HEK293 (cell line): Measurements from ENCODE around the gene LPXN.

Experiments used
- CTCF ChIA-PET: fragments of 350-600 bp; formaldehyde crosslinking; extraction: SDS; loops from one replicate; lab custom pipeline; 2021; ENCODE audit warnings: antibody characterized with exemption; lab: Yijun Ruan, JAX
- POLR2A ChIA-PET: fragments of 300-600 bp; formaldehyde crosslinking; extraction: SDS; loops from one replicate; lab custom pipeline; 2020; ENCODE audit warnings: antibody characterized with exemption, inconsistent platforms; lab: Yijun Ruan, JAX
- H3K27ac ChIP-seq: fragments of 200-500 bp; sonication (Bioruptor generic); 2 replicates; pipeline ENCODE4 v1.5.1; 2014; ENCODE audit warnings: low read depth, low read length, control low read depth, inconsistent platforms; ENCODE audit errors: extremely low read depth
- H3K36me3 ChIP-seq, 2 experiments: fragments of 200-500 bp in 1 of 2; sonication (Bioruptor generic) in 1 of 2; 1 replicate in 1 of 2; 2 replicates in 1 of 2; pipeline ENCODE4 v1.5.1; 2014 to 2017; ENCODE audit warnings: inconsistent platforms in 2 of 2, low read length in 2 of 2; ENCODE audit not compliant: control insufficient read depth in 2 of 2, insufficient read depth in 1 of 2
- H3K4me1 ChIP-seq: fragments of 200-500 bp; sonication (Bioruptor generic); 2 replicates; pipeline ENCODE4 v1.5.1; 2014; ENCODE audit warnings: mild to moderate bottlenecking, low read length, inconsistent platforms; ENCODE audit not compliant: control insufficient read depth, insufficient read depth
- H3K4me3 ChIP-seq: 2 replicates; pipeline ENCODE4 v1.5.1; 2011; ENCODE audit warnings: low read depth, mild to moderate bottlenecking, control low read depth, low read length, moderate library complexity
- H3K9me3 ChIP-seq: fragments of 200-500 bp; sonication (Bioruptor generic); 2 replicates; pipeline ENCODE4 v1.5.1; 2014; ENCODE audit warnings: low read depth, low read length, inconsistent platforms; ENCODE audit not compliant: control insufficient read depth, insufficient read depth
- CTCF ChIP-seq: fragments of 450-650 bp; formaldehyde crosslinking; IDR thresholded peaks from 2 replicates; pipeline ENCODE4 v1.5.1; 2016; ENCODE audit warnings: missing biosample characterization, missing genetic modification characterization
- RBAK ChIP-seq: fragments of 450-650 bp; formaldehyde crosslinking; IDR thresholded peaks from 2 replicates; pipeline ENCODE4 v1.5.1; 2016; ENCODE audit warnings: missing biosample characterization, missing genetic modification characterization
- ZBTB11 ChIP-seq: fragments of 450-650 bp; formaldehyde crosslinking; conservative IDR thresholded peaks from 2 replicates; pipeline ENCODE4 v1.5.1; 2016; ENCODE audit warnings: low read depth, missing biosample characterization, missing genetic modification characterization
- ZBTB17 ChIP-seq: fragments of 450-650 bp; formaldehyde crosslinking; IDR thresholded peaks from 2 replicates; pipeline ENCODE4 v1.5.1; 2016; ENCODE audit warnings: missing biosample characterization, missing genetic modification characterization
- ZNF132 ChIP-seq: fragments of 450-650 bp; formaldehyde crosslinking; IDR thresholded peaks from 2 replicates; pipeline ENCODE4 v1.5.1; 2017; ENCODE audit warnings: missing biosample characterization, missing genetic modification characterization, borderline replicate concordance
- ZNF148 ChIP-seq: fragments of 450-650 bp; formaldehyde crosslinking; IDR thresholded peaks from 2 replicates; pipeline ENCODE4 v1.5.0; 2017; ENCODE audit warnings: missing biosample characterization, missing genetic modification characterization, borderline replicate concordance
- ZNF202 ChIP-seq: fragments of 450-650 bp; formaldehyde crosslinking; IDR thresholded peaks from 2 replicates; pipeline ENCODE4 v1.5.1; 2016; ENCODE audit warnings: missing biosample characterization, missing genetic modification characterization, borderline replicate concordance
- ZNF24 ChIP-seq: fragments of 450-650 bp; formaldehyde crosslinking; IDR thresholded peaks from 2 replicates; pipeline ENCODE4 v1.5.1; 2016; ENCODE audit warnings: missing biosample characterization, missing genetic modification characterization
- ZNF488 ChIP-seq: fragments of 450-650 bp; formaldehyde crosslinking; IDR thresholded peaks from 2 replicates; pipeline ENCODE4 v1.5.1; 2016; ENCODE audit warnings: missing biosample characterization, missing genetic modification characterization
- ZNF501 ChIP-seq: fragments of 450-650 bp; formaldehyde crosslinking; IDR thresholded peaks from 2 replicates; pipeline ENCODE4 v1.5.1; 2016; ENCODE audit warnings: missing biosample characterization, missing genetic modification characterization
- ZNF510 ChIP-seq: fragments of 450-650 bp; formaldehyde crosslinking; IDR thresholded peaks from 2 replicates; pipeline ENCODE4 v1.5.1; 2018; ENCODE audit warnings: mild to moderate bottlenecking, missing genetic modification characterization, missing biosample characterization; ENCODE audit not compliant: insufficient replicate concordance
- ZNF518A ChIP-seq: fragments of 450-650 bp; formaldehyde crosslinking; conservative IDR thresholded peaks from 2 replicates; pipeline ENCODE4 v1.5.1; 2016; ENCODE audit warnings: low read depth, missing biosample characterization, missing genetic modification characterization
- ZNF530 ChIP-seq: fragments of 450-650 bp; formaldehyde crosslinking; IDR thresholded peaks from 2 replicates; pipeline ENCODE4 v1.5.1; 2016; ENCODE audit warnings: low read depth, missing biosample characterization, missing genetic modification characterization
- ZNF596 ChIP-seq: fragments of 450-650 bp; IDR thresholded peaks from 2 replicates; pipeline ENCODE4 v1.5.0; 2018; ENCODE audit warnings: missing biosample characterization, mild to moderate bottlenecking, missing genetic modification characterization, moderate library complexity
- ZNF645 ChIP-seq: fragments of 450-650 bp; formaldehyde crosslinking; IDR thresholded peaks from 2 replicates; pipeline ENCODE4; 2016; ENCODE audit warnings: missing biosample characterization, missing genetic modification characterization
- ZNF747 ChIP-seq: fragments of 450-650 bp; formaldehyde crosslinking; IDR thresholded peaks from 2 replicates; pipeline ENCODE4 v1.5.1; 2016; ENCODE audit warnings: missing biosample characterization, missing genetic modification characterization
- ZSCAN5A ChIP-seq: fragments of 450-650 bp; formaldehyde crosslinking; IDR thresholded peaks from 2 replicates; pipeline ENCODE4 v1.5.1; 2016; ENCODE audit warnings: missing biosample characterization, missing genetic modification characterization

The LPXN gene

GRCh38 chr11:58531865-58532341 is 43.8 kb downstream of the LPXN start:
- H3K36me3 ChIP-seq, result peaks cover 0 to 16% of the 10 kb centered on the region in 2 experiments; a peak in 1 of 3 replicates
- H3K27ac ChIP-seq, result no peak overlapping the region
- no peaks in the 10 kb centered on the region for H3K4me1 ChIP-seq
- H3K4me3 ChIP-seq, result no peak overlapping the region
- TF ChIP-seq ZBTB11 (tag by site-specific recombination) (no peak), ZNF510 (no peak)
- TF ChIP-seq, all 188 proteins: peak for 0
- ChIA-PET POLR2A (no interaction called here), CTCF (no interaction called here)
- H3K9me3 ChIP-seq, result no peaks in the 10 kb centered on the region

- ChIA-PET POLR2A (no interaction called here), CTCF (interaction anchor here (0.7 kb wide), 1 partner anchor 258 kb away, joined by 3 read pairs; no protein-coding TSS in a partner anchor)
- Histone ChIP-seq H3K27ac (no peak overlapping the region), H3K36me3 (peaks cover 0 to 18% of the 10 kb centered on the region in 2 experiments; a peak in 1 of 3 replicates), H3K4me1 (no peaks in the 10 kb centered on the region), H3K4me3 (no peak overlapping the region), H3K9me3 (no peaks in the 10 kb centered on the region)
- TF ChIP-seq ZNF501 (tag by site-specific recombination) (no peak), ZNF148 (no peak), ZNF132 (tag by site-specific recombination) (no peak), ZSCAN5A (tag by site-specific recombination) (no peak), ZNF645 (no peak), ZNF530 (tag by site-specific recombination) (no peak), ZNF747 (tag by site-specific recombination) (no peak), RBAK (tag by site-specific recombination) (no peak), ZBTB17 (no peak), ZNF488 (tag by site-specific recombination) (no peak), ZNF596 (tag by site-specific recombination) (no peak), ZNF202 (no peak), ZNF24 (tag by site-specific recombination) (no peak), ZNF518A (tag by site-specific recombination) (no peak), CTCF (tag by site-specific recombination) (no peak)
These were observed 45.4 kb downstream of the LPXN start for GRCh38 chr11:58530236-58530635.
